Islet of Langerhans (tissue), 1 donor: ENCODE results near the gene MYBPHL.
A peak's percentile ranks its signal among the peaks of the same experiment; 100 is the strongest.

Experiments
- FAIRE-seq: peaks from one replicate; lab custom pipeline; 2011; peaks lifted over from hg19 to GRCh38; lab: Jason Lieb, UNC

MYBPHL gene

GRCh38 chr1:109306832-109307273 is at the start of gene MYBPHL:
Gene MYBPHL, minus strand, starts transcription at chr1:109307011. Its CDS starts 20 bp downstream, at chr1:109306991.
- no peak for FAIRE-seq

- FAIRE-seq, result no peak
Measured at GRCh38 chr1:109356505-109356904, 49.7 kb upstream of the MYBPHL start.

- no peak for FAIRE-seq
Measured at GRCh38 chr1:109354929-109355328, 48.1 kb upstream of the MYBPHL start.

- no peak for FAIRE-seq
Measured at GRCh38 chr1:109351457-109351856, 44.6 kb upstream of the MYBPHL start.

GRCh38 chr1:109350655-109351054 is 43.8 kb upstream of the MYBPHL start:
- FAIRE-seq, result no peak

GRCh38 chr1:109350182-109350581 is 43.4 kb upstream of the MYBPHL start:
- FAIRE-seq, result no peak

- no peak for FAIRE-seq
Measured at GRCh38 chr1:109347511-109347910, 40.7 kb upstream of the MYBPHL start.

GRCh38 chr1:109341944-109342930 is 35.4 kb upstream of the MYBPHL start:
- FAIRE-seq, result no peak

- FAIRE-seq, result no peak
Measured at GRCh38 chr1:109338608-109339007, 31.8 kb upstream of the MYBPHL start.

- no peak for FAIRE-seq
Measured at GRCh38 chr1:109338091-109338490, 31.3 kb upstream of the MYBPHL start.

- no peak for FAIRE-seq
Measured at GRCh38 chr1:109335091-109335490, 28.3 kb upstream of the MYBPHL start.

GRCh38 chr1:109331113-109331512 is 24.3 kb upstream of the MYBPHL start:
- FAIRE-seq, result peak; percentile 81

GRCh38 chr1:109327285-109327684 is 20.5 kb upstream of the MYBPHL start:
- no peak for FAIRE-seq

GRCh38 chr1:109322974-109323373 is 16.2 kb upstream of the MYBPHL start:
- no peak for FAIRE-seq

- FAIRE-seq, result no peak
Measured at GRCh38 chr1:109319114-109319513, 12.3 kb upstream of the MYBPHL start.

- FAIRE-seq, result no peak
Measured at GRCh38 chr1:109316506-109316905, 9.7 kb upstream of the MYBPHL start.

GRCh38 chr1:109315288-109315687 is 8.5 kb upstream of the MYBPHL start:
- no peak for FAIRE-seq

GRCh38 chr1:109314795-109315194 is 8.0 kb upstream of the MYBPHL start:
- no peak for FAIRE-seq

- FAIRE-seq, result no peak
Measured at GRCh38 chr1:109312978-109313775, 6.4 kb upstream of the MYBPHL start.

GRCh38 chr1:109312246-109312645 is 5.4 kb upstream of the MYBPHL start:
- FAIRE-seq, result no peak

GRCh38 chr1:109309347-109309746 is 2.5 kb upstream of the MYBPHL start:
- FAIRE-seq, result peak; percentile 43

GRCh38 chr1:109307274-109308021 is 637 bp upstream of the MYBPHL start:
- FAIRE-seq, result peak; percentile 30
